ENCODE results near the gene SMG5.
A peak's percentile ranks its signal among the peaks of the same experiment; 100 is the strongest.
"Not testable (repeated sequence)": the region's sequence is repeated elsewhere in the genome, so short reads cannot be mapped to it uniquely, and the experiment has no call there.

The SMG5 gene

DNA sequence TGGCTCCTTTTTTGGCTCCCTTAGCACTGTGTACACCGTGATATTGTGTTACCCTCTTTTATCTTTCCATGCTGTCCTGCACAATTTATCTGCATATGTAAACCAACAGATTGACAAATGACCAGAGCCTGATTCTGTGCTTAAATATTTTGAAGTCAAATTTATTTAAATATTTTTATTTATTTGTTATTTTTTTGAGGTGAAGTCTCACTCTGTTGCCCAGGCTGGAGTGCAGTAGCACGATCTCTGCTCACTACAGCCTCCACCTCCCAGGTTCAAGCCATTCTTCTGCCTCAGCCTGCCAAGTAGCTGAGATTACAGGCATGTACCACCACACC lies 57.0 kb downstream of the SMG5 start:
- no peak overlapping the region for H3K4me3 Mint-ChIP-seq
- no peaks in the 10 kb centered on the region for H3K27me3 Mint-ChIP-seq (ENCODE audit: low read depth, poor library complexity)
- no peak for DNase-seq
- no peak overlapping the region for H3K27ac Mint-ChIP-seq
- peaks cover 64% of the 10 kb centered on the region for H3K36me3 Mint-ChIP-seq (ENCODE audit: low read depth)
- TF ChIP-seq, protein P1, sequence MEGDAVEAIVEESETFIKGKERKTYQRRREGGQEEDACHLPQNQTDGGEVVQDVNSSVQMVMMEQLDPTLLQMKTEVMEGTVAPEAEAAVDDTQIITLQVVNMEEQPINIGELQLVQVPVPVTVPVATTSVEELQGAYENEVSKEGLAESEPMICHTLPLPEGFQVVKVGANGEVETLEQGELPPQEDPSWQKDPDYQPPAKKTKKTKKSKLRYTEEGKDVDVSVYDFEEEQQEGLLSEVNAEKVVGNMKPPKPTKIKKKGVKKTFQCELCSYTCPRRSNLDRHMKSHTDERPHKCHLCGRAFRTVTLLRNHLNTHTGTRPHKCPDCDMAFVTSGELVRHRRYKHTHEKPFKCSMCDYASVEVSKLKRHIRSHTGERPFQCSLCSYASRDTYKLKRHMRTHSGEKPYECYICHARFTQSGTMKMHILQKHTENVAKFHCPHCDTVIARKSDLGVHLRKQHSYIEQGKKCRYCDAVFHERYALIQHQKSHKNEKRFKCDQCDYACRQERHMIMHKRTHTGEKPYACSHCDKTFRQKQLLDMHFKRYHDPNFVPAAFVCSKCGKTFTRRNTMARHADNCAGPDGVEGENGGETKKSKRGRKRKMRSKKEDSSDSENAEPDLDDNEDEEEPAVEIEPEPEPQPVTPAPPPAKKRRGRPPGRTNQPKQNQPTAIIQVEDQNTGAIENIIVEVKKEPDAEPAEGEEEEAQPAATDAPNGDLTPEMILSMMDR (IDR thresholded peaks at IDR 0.05) = no peak
- H3K4me1 Mint-ChIP-seq = peaks cover 5% of the 10 kb centered on the region
- H3K9me3 Mint-ChIP-seq = no peaks in the 10 kb centered on the region

DNA sequence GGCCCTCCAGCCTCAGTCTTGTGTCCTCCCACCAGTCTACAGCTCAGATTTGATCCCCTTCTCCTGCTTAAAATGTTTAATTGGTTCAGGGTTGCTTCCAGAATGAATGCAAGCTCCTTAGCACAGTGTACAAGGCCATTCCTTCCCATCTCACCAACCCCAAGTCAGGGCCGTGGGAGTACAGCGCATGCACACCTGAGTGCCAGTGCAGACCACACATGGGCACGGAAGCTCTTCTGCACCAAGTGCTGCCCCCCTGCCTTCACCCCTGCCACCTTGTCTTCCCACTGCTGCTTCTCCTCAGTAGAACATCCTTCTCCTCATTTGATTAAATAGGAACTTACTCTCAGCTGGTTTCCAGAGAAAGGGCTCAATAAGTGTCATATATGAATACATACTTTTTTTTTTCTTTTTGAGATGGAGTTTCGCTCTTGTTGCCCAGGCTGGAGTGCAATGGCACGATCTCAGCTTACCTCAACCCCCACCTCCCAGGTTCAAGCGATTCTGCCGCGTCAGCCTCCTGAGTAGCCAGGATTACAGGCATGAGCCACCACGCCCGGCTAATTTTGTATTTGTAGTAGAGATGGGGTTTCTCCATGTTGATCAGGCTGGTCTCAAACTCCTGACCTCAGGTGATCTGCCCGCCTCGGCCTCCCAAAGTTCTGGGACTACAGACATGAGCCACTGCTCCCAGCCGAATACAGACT lies 60.5 kb downstream of the SMG5 start:
- Mint-ChIP-seq H3K4me3 (no peak overlapping the region), H3K36me3 (ENCODE audit: low read depth) (peaks cover 63% of the 10 kb centered on the region), H3K27ac (peak overlapping the region; percentile 9), H3K9me3 (no peaks in the 10 kb centered on the region), H3K27me3 (ENCODE audit: low read depth, poor library complexity) (no peaks in the 10 kb centered on the region), H3K4me1 (peaks cover 5% of the 10 kb centered on the region)
- TF ChIP-seq, protein P1 (IDR thresholded peaks at IDR 0.05) = no peak
- no peak for DNase-seq

DNA sequence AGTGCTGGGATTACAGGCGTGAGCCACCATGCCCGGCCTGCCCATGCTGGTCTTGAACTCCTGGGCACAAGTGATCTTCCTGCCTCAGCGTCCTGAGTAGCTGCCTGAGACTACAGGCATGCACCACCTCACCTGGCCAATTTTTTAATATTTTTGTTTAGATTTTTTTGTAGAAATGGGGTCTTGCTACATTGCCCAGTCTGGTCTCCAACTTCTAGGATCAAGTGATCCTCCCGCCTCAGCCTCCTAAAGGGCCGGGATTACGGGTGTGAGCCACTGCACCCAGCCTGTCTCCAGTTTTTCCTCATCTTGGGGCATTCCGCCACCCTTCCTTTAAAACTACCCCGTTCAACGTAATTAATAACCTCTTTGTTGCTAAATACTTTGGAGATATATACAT lies 62.4 kb downstream of the SMG5 start:
- Mint-ChIP-seq H3K36me3 (ENCODE audit: low read depth) (peaks cover 58% of the 10 kb centered on the region), H3K4me3 (no peak overlapping the region), H3K9me3 (no peaks in the 10 kb centered on the region), H3K4me1 (peaks cover 2% of the 10 kb centered on the region), H3K27ac (no peak overlapping the region), H3K27me3 (ENCODE audit: low read depth, poor library complexity) (no peaks in the 10 kb centered on the region)
- TF ChIP-seq, protein P1 (IDR thresholded peaks at IDR 0.05) = no peak
- DNase-seq = no peak

DNA sequence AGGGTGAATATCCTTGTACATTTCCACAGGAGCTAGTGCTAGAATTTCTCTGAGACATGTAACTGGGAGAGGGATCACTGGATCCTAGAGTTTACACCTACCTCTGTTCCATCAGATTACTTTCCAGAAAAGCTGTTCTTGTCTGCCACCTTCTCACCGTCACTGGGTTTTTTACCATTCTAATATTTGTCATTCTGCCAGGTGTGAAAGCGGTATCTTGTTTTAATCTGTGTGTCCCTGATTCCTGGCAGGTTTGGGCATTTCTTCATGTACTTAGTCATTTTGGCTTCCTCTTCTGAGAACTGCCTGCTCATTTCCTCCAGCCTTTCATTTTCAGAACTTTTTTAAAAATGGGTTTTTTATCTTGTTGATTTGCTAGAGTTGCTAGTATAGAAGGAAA lies 64.8 kb downstream of the SMG5 start:
- H3K4me3 Mint-ChIP-seq = no peak overlapping the region
- peak overlapping the region; percentile 45 for H3K27ac Mint-ChIP-seq
- H3K9me3 Mint-ChIP-seq = no peaks in the 10 kb centered on the region
- TF ChIP-seq, protein P1 (IDR thresholded peaks at IDR 0.05) = no peak
- peaks cover 14% of the 10 kb centered on the region for H3K4me1 Mint-ChIP-seq
- DNase-seq = no peak
- no peaks in the 10 kb centered on the region for H3K27me3 Mint-ChIP-seq (ENCODE audit: low read depth, poor library complexity)
- H3K36me3 Mint-ChIP-seq (ENCODE audit: low read depth) = peaks cover 59% of the 10 kb centered on the region

DNA sequence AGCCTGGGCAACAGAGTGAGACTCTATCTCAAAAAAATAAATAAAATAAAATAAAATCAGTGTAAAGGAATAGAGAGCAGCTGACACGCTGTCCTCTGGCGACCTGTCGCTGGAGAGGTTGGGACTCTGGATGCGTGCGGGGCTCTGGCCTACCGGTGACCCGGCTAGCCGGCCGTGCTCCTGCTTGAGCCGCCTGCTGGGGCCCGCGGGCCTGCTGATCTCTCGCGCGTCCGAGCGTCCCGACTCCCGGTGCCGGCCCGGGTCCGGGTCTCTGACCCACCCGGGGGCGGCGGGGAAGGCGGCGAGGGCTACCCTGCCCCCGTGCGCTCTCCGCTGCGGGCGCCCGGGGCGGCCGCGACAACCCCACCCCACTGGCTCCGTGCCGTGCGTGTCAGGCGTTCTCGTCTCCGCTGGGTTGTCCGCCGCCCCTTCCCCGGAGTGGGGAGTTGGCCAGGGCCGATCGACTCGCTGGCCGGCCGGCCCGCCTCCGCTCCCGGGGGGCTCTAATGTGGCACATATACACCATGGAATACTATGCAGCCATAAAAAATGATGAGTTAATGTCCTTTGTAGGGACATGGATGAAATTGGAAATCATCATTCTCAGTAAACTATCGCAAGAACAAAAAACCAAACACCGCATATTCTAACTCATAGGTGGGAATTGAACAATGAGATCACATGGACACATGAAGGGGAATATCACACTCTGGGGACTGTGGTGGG lies 66.1 kb downstream of the SMG5 start:
- not testable (repeated sequence) for H3K9me3 Mint-ChIP-seq; H3K27me3 Mint-ChIP-seq (ENCODE audit: low read depth, poor library complexity); H3K27ac Mint-ChIP-seq; DNase-seq; H3K4me3 Mint-ChIP-seq
- peaks cover 46% of the 10 kb centered on the region for H3K36me3 Mint-ChIP-seq (ENCODE audit: low read depth)
- H3K4me1 Mint-ChIP-seq = peaks cover 20% of the 10 kb centered on the region

DNA sequence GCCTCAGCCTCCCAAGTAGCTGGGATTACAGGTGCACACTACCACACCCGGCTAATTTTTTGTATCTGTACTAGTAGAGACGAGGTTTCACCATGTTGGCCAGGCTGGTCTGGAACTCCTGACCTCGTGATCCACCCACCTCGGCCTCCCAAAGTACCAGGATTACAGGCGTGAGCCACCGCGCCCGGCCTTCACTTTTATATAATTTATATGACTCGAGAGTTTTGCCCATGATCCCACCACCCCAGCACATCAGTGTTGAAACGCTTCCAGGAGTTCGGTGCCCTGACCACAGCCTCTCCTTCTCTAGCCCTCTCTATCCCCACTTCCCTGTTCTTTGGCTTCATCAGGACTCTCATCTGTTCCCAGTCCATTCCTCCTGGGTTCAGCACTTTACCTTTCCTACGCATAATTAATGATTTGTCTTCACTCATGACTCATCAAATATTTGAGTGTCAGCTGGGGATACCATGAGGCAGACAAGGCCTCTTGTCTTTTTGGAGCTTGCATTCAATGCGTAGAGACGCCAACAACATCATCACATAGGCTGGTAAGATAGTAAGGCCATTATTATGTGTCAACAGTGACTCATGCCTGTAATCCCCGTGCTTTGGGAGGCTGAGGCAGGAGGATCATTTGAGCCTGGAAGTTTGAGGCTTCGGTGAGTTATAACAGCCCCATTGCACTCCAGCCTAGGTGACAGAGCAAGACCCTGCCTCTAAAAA lies 68.4 kb downstream of the SMG5 start:
- TF ChIP-seq, protein P1 (IDR thresholded peaks at IDR 0.05) = no peak
- H3K4me1 Mint-ChIP-seq = peaks cover 20% of the 10 kb centered on the region
- DNase-seq = no peak

More for the DNA sequence above, 68.4 kb downstream of the SMG5 start:
- H3K9me3 Mint-ChIP-seq = no peaks in the 10 kb centered on the region
- peak overlapping the region; percentile 76 for H3K27ac Mint-ChIP-seq
- peak overlapping the region; percentile 96 for H3K4me3 Mint-ChIP-seq
- peaks cover 29% of the 10 kb centered on the region for H3K36me3 Mint-ChIP-seq (ENCODE audit: low read depth)
- H3K27me3 Mint-ChIP-seq (ENCODE audit: low read depth, poor library complexity) = no peaks in the 10 kb centered on the region

All from nephron progenitor cell (in vitro differentiated cells).